ENCODE data around the gene KRTAP29-1.

Gene KRTAP29-1

DNA sequence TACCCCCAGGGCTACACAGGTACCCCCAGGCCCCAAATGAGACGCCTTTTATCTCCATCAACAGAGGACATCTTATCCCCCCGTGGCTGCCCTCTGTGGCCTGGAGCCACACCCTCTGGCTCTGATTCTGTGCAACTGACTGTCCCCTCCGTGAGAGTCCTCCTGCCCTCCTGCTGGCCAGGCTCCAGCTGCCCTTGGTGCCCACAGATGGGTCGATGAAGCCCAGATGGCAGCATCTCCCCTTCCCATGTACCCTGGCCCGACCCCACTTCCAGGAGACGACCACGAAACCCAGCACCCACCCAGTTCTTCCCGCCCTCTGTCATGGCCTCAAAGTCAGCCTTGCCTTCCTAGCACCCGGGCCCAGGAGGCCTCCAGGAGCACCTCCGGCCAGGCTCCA is 22.5 kb upstream of the KRTAP29-1 start:
- no peak overlapping the region for H3K9ac ChIP-seq
- no peaks in the 10 kb centered on the region for H3K27me3 ChIP-seq (ENCODE audit: control insufficient read depth, insufficient read depth, low read length)
- H3K79me2 ChIP-seq: no peaks in the 10 kb centered on the region
- no peaks in the 10 kb centered on the region for H3K9me3 ChIP-seq (ENCODE audit: control insufficient read depth, low read length)
- no peak overlapping the region for H3K27ac ChIP-seq
- TF ChIP-seq, protein P1, sequence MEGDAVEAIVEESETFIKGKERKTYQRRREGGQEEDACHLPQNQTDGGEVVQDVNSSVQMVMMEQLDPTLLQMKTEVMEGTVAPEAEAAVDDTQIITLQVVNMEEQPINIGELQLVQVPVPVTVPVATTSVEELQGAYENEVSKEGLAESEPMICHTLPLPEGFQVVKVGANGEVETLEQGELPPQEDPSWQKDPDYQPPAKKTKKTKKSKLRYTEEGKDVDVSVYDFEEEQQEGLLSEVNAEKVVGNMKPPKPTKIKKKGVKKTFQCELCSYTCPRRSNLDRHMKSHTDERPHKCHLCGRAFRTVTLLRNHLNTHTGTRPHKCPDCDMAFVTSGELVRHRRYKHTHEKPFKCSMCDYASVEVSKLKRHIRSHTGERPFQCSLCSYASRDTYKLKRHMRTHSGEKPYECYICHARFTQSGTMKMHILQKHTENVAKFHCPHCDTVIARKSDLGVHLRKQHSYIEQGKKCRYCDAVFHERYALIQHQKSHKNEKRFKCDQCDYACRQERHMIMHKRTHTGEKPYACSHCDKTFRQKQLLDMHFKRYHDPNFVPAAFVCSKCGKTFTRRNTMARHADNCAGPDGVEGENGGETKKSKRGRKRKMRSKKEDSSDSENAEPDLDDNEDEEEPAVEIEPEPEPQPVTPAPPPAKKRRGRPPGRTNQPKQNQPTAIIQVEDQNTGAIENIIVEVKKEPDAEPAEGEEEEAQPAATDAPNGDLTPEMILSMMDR (IDR thresholded peaks at IDR 0.05): no peak
- no peak overlapping the region for H3K4me3 ChIP-seq (ENCODE audit: low read depth, low read length)
- H3K4me1 ChIP-seq: no peaks in the 10 kb centered on the region
- H2AFZ ChIP-seq: no peak overlapping the region
- no peak overlapping the region for H3K4me2 ChIP-seq (ENCODE audit: low read length)
- H3K36me3 ChIP-seq (ENCODE audit: control insufficient read depth, insufficient read depth, low read length): no peaks in the 10 kb centered on the region

- H3K9ac ChIP-seq: no peak overlapping the region
- no peaks in the 10 kb centered on the region for H3K9me3 ChIP-seq (ENCODE audit: control insufficient read depth, low read length)
- TF ChIP-seq, protein P1 (IDR thresholded peaks at IDR 0.05): no peak
- no peak overlapping the region for H3K27ac ChIP-seq
- no peak overlapping the region for H3K4me2 ChIP-seq (ENCODE audit: low read length)
- H3K27me3 ChIP-seq (ENCODE audit: control insufficient read depth, insufficient read depth, low read length): no peaks in the 10 kb centered on the region
- H3K4me3 ChIP-seq (ENCODE audit: low read depth, low read length): no peak overlapping the region
- no peaks in the 10 kb centered on the region for H3K4me1 ChIP-seq
- H3K79me2 ChIP-seq: no peaks in the 10 kb centered on the region
- H2AFZ ChIP-seq: no peak overlapping the region
- H3K36me3 ChIP-seq (ENCODE audit: control insufficient read depth, insufficient read depth, low read length): no peaks in the 10 kb centered on the region
Measured at GRCh38 chr17:41324180-41325075, 21.8 kb upstream of the KRTAP29-1 start.

- TF ChIP-seq, protein P1 (IDR thresholded peaks at IDR 0.05): no peak
Measured at GRCh38 chr17:41322903-41323895, 20.5 kb upstream of the KRTAP29-1 start.

DNA sequence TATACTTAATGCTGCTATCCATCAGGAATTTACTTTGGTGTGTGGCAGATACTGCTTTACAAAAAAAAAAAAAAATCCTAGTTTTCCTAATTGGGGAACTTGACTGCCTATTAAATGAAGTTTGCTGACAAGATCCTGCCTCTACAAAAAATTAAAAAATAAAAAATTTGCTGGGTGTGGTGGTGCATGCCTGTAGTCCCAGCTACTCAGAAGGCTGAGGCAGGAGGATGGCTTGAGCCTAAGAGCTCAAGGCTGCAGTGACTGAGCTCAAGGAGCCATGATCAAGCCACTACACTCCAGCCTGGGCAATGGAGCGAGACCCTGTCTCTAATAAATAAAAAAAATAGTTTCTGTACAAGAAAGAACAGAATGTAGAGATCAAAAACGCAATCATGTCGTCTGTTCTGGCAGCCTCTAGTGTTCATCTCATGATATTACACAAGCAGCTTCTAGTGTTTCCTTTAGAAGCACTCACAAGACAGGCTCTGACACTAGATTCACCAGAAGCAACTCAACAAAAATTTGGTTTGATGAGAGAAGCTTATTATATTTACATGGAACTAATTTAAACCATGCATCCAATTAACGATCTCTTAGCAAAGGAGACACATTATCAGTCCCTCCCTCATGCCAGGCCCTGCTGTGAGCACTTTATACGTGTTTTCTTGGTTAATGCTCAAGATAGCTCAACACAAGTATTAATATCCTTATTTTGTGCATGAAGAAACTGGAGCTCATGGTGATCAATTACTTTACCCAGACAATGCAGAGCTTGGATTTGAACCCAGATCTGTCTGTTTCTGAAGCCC is 19.6 kb upstream of the KRTAP29-1 start:
- Histone ChIP-seq H3K79me2 (no peaks in the 10 kb centered on the region), H3K9me3 (ENCODE audit: control insufficient read depth, low read length) (no peaks in the 10 kb centered on the region), H3K9ac (no peak overlapping the region), H3K27ac (no peak overlapping the region), H3K36me3 (ENCODE audit: control insufficient read depth, insufficient read depth, low read length) (no peaks in the 10 kb centered on the region), H3K27me3 (ENCODE audit: control insufficient read depth, insufficient read depth, low read length) (no peaks in the 10 kb centered on the region), H3K4me1 (no peaks in the 10 kb centered on the region), H3K4me2 (ENCODE audit: low read length) (no peak overlapping the region), H2AFZ (peak overlapping the region; percentile 11), H3K4me3 (ENCODE audit: low read depth, low read length) (no peak overlapping the region)
- TF ChIP-seq, protein P1 (IDR thresholded peaks at IDR 0.05): peak; percentile 62

More at GRCh38 chr17:41322903-41323895, 20.5 kb upstream of the KRTAP29-1 start:
- H2AFZ ChIP-seq: no peak overlapping the region
- no peaks in the 10 kb centered on the region for H3K79me2 ChIP-seq
- no peaks in the 10 kb centered on the region for H3K9me3 ChIP-seq (ENCODE audit: control insufficient read depth, low read length)
- H3K27me3 ChIP-seq (ENCODE audit: control insufficient read depth, insufficient read depth, low read length): no peaks in the 10 kb centered on the region
- H3K27ac ChIP-seq: no peak overlapping the region
- no peaks in the 10 kb centered on the region for H3K36me3 ChIP-seq (ENCODE audit: control insufficient read depth, insufficient read depth, low read length)
- no peak overlapping the region for H3K4me2 ChIP-seq (ENCODE audit: low read length)
- H3K4me1 ChIP-seq: no peaks in the 10 kb centered on the region
- H3K4me3 ChIP-seq (ENCODE audit: low read depth, low read length): no peak overlapping the region
- no peak overlapping the region for H3K9ac ChIP-seq

All from parathyroid adenoma (tissue), 2 donors.